Measurements from ENCODE around the gene PRF1.
"Not testable (repeated sequence)": the region's sequence is repeated elsewhere in the genome, so short reads cannot be mapped to it uniquely, and the experiment has no call there.

DNA sequence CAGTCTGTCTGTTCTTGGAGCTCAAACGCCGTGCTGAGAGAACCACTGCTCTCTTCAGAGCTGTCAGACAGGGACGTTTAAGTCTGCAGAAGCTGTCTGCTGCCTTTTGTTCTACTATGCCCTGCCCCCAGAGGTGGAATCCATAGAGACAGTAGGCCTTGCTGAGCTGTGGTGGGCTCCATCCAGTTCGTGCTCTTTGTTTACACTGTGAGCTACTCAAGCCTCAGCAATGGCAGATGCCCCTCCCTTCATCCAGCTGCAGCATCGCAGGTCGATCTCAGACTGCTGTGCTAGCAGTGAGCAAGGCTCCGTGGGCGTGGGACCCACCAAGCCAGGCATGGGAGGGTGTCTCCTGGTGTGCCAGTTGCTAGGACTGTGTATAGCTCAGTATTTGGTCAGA lies 42.4 kb upstream of the PRF1 start:
- TF ChIP-seq, protein P1, sequence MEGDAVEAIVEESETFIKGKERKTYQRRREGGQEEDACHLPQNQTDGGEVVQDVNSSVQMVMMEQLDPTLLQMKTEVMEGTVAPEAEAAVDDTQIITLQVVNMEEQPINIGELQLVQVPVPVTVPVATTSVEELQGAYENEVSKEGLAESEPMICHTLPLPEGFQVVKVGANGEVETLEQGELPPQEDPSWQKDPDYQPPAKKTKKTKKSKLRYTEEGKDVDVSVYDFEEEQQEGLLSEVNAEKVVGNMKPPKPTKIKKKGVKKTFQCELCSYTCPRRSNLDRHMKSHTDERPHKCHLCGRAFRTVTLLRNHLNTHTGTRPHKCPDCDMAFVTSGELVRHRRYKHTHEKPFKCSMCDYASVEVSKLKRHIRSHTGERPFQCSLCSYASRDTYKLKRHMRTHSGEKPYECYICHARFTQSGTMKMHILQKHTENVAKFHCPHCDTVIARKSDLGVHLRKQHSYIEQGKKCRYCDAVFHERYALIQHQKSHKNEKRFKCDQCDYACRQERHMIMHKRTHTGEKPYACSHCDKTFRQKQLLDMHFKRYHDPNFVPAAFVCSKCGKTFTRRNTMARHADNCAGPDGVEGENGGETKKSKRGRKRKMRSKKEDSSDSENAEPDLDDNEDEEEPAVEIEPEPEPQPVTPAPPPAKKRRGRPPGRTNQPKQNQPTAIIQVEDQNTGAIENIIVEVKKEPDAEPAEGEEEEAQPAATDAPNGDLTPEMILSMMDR (optimal IDR thresholded peaks at IDR 0.05 in 1 of 3, IDR thresholded peaks at IDR 0.05 in 1 of 3, conservative IDR thresholded peaks at IDR 0.05 in 1 of 3; ENCODE audit: extremely low read depth in 1 of 3, insufficient read depth in 2 of 3, low read length in 3 of 3): not testable (repeated sequence)
- TF ChIP-seq EZH2 (IDR thresholded peaks at IDR 0.05; ENCODE audit: low read length): not testable (repeated sequence)

Data from keratinocyte (primary cell).